Measurements from ENCODE around the gene FUZ.

The FUZ gene

DNA sequence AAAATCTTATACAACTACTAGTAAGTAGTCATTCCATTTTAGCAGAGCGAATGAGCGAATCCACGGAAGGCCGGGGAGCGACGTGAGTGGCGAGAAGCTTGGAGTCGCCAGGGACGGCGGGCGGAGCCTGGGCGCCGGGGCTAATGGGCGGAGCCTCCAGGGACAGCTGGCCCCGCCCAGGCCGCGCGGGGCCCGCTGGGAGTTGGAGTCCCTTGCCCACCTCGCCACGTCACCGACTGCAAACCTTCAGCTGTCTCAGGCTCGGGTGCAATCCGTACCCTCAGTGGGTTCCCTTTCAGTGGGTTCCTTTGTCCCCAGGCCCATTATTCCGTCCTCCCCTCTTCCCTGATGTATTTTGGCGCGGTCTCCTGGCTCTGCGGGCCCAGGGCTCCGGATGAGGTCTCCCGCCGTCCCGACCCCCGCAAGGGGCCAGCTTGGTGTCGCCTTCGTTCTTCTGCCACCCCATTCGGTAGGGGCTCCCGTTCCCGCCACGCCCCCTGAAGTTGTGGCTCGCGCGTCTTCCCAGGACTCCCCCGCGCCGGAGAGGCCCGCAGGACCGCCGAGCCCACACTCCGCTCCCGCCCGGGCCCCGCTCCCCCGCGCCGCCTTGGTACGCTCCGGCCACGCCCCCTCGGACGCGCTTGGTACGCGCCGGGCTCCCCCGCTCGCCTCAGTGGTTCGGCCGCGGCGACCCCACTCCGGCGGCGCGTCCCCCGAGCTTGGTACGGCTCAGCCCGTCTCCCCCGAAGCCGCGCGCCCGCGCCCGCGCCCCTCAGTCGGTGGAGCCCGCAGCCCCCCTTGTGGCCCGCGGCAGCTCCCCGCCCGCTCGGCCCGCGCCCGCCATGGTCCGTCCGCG, 37.6 kb upstream of the FUZ start, which contains the start of gene PTOV1:
TSS of gene PTOV1 (plus strand) at position 673 of the 856 bp plus-strand sequence.
- peak; percentile 88 to 91 for DNase-seq

DNA sequence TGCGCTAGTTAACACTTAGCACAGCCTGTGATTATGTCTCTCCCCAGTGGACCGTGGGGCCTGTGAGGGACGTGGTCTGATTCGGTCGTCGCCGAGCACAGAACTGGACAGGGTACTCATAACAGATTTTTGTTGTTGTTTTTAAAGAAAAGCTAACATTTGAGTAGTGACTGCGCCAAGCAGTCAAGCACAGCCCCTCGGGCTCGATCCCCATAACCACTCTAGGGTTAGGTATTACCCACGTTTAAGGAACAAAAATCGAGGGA, 37.1 kb upstream of the FUZ start:
- DNase-seq = no peak

DNA sequence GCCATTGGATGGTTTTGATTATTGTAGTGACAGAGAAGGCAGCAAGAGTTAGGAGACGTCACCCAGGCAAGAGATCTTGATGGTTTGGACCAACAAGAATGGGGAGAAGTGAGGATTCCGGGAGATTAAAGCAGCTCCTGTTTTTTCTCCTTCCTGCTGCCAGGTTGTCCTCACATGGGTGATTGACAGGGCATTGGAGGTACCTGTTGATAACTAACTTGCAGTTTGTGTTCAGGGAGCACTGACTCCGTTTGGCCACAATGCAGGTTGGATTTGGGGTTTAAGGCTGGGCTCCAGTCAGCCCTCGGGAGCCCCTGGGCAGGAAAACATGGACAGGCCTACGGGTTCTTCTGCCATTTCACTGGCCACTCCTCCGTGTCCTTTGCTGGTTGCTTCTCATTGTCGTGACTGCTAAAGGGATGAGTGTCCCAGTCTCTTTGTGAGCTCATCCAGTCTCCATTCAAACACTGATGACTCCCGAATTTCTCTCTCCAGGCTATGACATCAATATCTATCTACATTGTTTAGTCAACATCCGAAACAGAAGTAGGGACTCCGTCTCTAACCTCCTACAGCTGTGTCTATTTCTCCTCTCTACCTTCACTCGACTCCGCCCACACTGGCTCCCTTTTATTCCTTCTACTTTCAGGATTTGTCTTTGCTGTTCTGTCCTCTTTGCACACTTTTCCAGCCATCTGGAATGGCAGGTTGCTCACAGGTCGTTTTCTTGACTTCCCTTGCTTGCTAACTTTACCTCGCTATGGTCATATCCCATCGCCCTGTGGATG, 36.5 kb upstream of the FUZ start:
- no peak for DNase-seq

DNA sequence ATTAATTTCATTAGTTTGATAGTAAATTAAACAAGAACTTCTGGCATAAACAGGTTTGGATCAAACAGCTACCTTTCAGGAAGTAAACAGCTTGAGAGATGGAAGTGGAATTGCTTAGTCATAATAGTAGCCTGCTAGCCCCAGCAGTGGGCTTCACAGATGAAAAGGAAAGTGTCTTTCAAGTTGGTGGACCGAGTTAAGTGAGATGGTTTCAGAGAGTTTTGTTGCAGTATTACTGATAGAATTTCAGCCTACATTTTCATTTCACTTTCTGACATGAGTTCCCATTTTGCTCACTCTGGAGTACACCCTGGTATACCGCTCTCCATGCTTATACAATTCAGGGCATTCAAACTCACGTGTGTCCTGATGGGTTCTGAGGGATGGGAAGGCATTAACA, 35.8 kb upstream of the FUZ start:
- no peak for DNase-seq

DNA sequence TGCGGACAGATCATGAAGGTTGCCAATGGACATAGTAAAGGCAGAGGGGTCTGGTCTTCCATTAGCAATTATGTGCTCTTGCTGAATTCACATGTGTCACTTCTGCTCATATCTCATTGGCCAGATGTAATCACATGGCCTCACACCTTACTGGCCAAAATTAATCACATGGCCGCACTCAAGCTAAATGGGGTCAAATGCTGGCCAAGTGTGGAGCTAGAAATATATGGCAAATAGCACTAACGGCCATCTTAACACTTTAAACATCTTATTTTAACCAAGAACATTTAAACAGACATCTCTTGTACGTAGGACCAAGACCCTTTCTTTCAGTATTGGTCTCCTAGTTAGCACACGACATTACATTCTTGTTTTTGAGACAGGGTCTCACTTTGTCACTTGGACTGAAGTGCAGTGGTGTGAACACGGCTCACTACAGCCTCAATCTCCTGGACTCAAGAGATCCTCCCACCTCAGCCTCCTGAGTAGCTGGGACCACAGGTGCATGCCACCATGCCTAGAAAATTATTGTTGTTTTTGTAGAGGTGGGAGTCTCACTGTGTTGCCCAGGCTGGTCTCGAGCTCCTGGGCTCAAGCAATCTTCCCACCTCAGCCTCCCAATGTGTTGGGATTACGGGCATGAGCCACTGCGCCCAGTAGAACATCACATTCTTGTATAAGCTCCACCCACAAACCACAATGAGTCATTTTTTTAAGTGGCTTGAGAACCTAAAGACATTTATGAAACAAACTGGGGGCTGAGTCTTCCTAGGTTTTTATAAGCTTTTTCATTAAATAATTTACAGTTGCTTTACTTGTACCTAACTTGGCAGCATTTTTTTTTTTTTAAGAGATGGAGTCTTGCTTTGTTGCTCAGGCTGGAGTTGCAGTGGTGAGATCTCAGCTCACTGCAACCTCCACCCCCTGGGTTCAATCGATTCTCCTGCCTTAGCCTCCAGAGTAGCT, 34.9 kb upstream of the FUZ start:
- DNase-seq = no peak

GRCh38 chr19:49846408-49846807, 33.3 kb upstream of the FUZ start:
- no peak for DNase-seq

GRCh38 chr19:49845414-49845813, 32.3 kb upstream of the FUZ start:
- DNase-seq = no peak

DNA sequence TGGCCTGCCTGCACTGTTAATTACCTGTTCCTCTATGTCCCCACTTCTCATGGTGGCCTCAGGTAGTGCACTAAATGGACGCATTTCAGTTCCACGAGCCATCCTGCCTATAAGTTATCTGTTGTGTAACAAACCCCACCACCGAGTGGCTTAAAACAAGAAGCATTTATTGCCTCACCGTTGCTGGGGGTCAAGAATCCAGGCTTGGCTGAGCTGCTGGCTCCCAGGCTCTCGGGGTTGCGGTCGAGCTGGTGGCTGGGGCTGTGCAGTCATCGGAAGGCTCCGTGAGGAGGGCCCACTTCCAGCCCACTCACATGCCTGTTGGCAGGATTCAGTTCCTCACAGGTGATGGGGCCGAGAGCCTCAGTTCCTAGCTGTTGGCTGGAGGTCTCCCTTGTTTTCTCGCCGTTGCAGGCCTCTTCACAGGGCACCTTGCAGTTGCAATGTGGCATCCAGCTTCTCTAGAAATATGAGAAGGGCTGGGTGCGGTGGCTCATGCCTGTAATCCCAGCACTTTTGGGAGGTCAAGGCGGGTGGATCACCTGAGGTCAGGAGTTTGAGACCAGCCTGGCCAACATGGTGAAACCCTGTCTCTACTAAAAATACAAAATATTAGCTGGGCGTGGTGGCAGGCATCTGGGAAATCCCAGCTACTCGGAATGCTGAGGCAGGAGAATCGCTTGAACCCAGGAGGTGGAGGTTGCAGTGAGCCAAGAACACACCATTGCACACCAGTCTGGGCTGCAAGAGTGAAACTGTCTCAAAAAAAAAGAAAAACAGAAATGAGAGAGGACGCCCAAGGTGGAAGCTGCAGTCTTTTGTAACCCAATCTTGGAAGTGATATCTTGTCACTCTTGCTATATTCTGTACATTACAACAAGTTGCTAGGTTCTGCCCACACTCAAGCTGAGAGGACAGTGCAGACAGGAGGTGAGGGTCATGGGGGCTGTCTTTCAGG, 31.3 kb upstream of the FUZ start:
- DNase-seq = no peak

GRCh38 chr19:49843265-49843664, 30.2 kb upstream of the FUZ start:
- no peak for DNase-seq

GRCh38 chr19:49840736-49841249, 27.7 kb upstream of the FUZ start:
- DNase-seq = no peak

DNA sequence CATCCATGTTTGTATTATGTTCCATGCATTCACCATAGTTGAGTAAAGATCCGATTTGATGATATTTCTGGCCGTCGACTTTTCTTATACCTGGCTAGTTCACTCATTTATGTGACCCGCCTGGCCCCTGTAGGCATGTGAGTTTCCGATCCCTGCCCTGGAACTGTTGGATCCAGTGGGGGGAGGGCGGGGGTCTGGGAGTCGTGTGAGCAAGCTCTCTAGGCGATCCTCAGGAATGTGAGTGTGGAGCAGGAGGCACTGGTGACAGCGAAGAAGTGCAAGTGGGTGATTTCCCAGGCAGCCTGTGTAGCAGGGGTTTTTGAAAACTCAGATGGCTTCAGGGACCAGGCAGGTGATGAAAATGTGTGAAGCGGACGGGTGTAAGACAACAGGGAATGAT, 27.2 kb upstream of the FUZ start:
- DNase-seq = no peak

GRCh38 chr19:49839713-49840112, 26.6 kb upstream of the FUZ start:
- no peak for DNase-seq

GRCh38 chr19:49838885-49839588, 25.9 kb upstream of the FUZ start:
- no peak for DNase-seq

DNA sequence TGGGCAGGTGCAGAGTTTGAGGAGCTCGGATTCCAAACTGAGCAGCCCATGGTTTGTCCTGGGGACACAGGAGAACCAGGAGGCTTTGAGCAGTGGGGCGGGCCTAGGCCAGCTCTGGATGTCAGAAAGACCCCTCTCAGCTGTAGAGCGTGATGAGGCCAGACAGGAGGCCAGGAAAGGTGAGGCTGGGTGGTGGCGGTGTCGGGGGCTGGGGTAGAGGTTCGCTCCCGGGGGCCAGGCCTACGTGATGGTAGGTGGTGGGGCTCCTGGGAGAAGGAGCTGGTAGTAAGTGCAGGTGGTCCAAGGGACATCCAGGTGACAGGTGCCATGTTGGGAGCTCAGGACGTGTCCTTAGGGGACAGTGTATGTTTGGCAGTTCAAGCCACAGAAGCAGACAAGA, 24.3 kb upstream of the FUZ start:
- DNase-seq = no peak

DNA sequence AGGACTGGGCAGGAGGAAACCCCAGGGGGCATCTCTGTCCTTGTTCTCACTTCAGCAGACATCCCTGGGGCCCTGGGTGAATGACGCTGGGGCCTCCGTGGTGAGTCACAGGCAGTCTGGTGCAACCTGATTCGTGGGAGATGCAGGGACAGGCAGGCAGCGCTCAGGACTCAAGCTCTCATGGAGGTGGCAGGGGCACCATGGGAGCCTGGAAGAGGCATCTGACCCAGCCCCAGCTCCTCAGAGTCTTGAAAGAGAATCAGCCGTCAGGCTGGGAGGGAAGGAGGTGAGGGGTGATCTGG, 23.9 kb upstream of the FUZ start:
- DNase-seq = no peak

- DNase-seq = no peak
Measured at GRCh38 chr19:49836176-49837008, 23.3 kb upstream of the FUZ start.

GRCh38 chr19:49835562-49835961, 22.5 kb upstream of the FUZ start:
- no peak for DNase-seq

DNA sequence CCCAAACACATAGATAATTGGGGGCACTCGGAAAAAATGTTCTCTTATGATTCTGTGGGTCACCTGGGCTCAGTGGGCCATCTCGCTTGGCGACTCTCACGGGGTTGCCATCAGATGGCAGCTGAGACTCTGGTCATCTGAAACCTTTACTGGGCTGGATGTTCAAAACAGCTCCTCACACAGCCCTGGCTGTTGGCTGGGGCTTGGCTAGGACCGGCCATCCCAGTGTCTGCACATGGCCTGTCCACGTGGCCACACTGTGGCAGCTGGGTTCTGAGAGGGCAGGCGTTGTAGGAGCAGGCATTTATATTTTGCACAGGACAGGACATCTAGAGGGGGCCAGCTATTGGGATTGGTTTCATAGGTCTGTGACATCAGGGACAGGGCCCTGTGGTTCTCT, 20.5 kb upstream of the FUZ start:
- DNase-seq = no peak

DNA sequence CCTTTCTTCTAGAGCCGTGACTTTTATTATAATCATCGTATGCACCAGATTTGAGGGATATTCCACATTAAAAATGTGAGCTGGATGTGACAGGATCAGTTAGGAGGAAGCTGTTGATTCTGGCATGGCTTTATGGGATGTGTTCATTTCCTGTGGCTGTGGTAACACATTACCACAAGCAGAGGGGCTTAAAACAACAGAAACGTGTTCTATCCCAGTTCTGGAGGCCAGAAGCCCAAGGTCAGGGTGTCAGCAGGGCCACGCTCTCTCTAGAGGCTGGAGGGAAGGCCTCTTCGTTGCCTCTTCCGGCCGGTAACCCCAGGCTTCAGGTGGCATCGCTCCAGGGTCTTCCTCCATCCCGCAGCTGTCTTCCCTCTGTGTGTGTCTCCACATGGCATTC, 19.5 kb upstream of the FUZ start:
- DNase-seq = no peak

- DNase-seq = no peak
Measured at GRCh38 chr19:49831592-49831991, 18.5 kb upstream of the FUZ start.
